H54 (cell line): ENCODE measurements around the gene CSMD2.

Source experiments
- DNase-seq: peaks from one replicate; pipeline ENCODE4 v3.0.0; 2011; ENCODE audit warnings: low spot score, mixed read lengths; ENCODE audit not compliant: insufficient read length
- FAIRE-seq: peaks from 3 replicates; lab custom pipeline; 2011; peaks lifted over from hg19 to GRCh38; lab: Jason Lieb, UNC
- POLR2A ChIP-seq: IDR thresholded peaks from 2 replicates; pipeline ENCODE4 v1.6.1; 2011; ENCODE audit warnings: low read depth, mild to moderate bottlenecking, low read length

The CSMD2 gene

GRCh38 chr1:33668695-33669094 lies 496.3 kb downstream of the CSMD2 start:
- FAIRE-seq (no peak), DNase-seq (no peak)
- no peak for TF ChIP-seq POLR2A

DNA sequence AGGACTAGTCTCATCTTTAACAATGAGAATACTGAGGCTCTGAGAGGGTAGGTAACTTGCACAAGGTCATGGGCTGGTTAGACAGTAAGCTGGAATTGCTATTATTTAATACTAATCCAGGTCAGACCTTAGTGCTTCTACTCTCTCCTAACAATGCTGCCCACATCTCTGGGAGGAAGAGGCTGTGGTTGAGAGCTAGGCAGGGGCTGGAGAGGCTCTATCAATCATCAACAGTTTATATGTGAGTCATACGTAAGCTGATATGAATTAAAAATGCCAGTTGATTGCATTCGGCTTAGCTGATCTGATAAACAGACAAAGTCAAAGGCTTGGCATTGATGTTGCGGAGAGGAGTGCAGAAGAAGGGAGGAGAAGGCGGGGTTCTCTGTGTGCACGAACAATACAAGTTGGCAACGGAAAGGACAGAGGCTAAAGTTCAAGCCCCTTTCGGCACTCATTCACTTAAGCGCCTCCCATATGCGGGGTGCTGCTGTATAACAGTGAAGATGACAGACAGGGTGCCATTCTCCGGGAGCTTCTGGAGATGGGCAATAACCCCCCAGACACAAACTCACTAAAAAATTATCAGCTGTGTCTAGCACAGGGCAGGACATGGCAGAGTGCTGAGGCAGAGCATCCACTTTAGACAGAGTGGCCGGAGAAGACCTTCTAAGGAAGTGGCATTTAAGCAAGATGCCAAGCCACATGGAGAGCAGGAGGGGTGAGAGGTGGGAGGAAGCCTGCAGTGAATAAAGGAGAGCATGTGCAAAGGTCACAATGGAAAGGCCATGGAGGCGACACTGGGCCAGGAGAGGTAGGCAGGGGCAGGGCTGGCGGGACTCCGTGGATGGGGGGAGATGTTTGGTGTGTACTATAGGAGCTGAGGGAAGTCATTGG lies 497.4 kb downstream of the CSMD2 start:
- DNase-seq (no peak), FAIRE-seq (no peak)
- no peak for TF ChIP-seq POLR2A

- no peak for TF ChIP-seq POLR2A
- FAIRE-seq (no peak), DNase-seq (no peak)
Observed at GRCh38 chr1:33666616-33667015, 498.4 kb downstream of the CSMD2 start.

DNA sequence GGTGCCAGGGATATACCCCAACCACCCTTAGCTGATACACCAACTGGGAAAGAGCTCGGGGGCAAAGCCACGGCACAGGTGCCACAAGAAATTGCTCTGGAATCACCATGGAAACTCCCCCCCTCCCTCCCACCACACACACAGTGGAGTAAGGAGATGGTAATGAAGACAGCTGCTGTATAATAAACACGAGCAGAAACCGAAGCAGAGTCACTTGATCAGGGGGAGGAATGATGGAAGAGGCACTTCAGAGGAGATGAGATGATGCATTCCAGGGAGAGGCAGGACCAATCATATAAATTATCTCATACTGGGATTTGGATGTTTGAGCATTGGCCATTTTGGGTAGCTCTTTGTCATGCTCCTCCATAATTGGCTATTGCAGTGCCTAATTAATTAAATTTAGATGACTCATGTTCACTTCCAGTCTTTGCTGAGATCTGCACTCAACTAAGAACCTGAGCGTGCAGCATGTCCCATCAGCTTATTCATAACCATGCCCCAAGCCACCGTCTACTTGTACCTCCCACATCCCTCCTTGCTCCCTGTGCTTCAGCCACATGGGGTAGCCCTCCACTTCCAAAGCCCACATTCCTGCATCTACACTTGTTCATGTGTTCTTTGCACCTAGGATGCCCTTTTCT lies 503.1 kb downstream of the CSMD2 start:
- no peak for TF ChIP-seq POLR2A
- no peak for DNase-seq
- no peak for FAIRE-seq

DNA sequence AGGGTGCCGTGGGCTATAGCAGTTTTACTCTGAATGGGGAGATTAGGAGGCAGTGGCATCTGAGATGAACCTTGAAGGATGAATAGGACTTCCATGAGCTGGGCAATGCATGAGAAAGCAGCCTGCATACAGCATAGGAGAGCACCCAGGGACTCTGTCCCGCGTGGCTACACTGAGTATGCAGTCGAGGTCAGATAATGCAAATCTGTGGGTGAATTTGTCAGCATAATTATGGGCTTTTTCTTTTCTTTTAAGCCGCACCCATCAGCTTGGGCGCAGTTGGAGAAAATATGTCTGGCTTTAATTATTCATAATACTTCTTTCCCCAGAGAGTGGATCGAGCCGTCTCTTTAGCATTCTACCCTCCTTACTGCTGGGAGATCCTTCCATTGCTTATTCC lies 504.1 kb downstream of the CSMD2 start:
- FAIRE-seq (no peak), DNase-seq (no peak)
- TF ChIP-seq POLR2A, result no peak

GRCh38 chr1:33660244-33660643 lies 504.8 kb downstream of the CSMD2 start:
- FAIRE-seq, result no peak
- no peak for DNase-seq

GRCh38 chr1:33659641-33660040 lies 505.4 kb downstream of the CSMD2 start:
- TF ChIP-seq POLR2A, result no peak

More at GRCh38 chr1:33660244-33660643, 504.8 kb downstream of the CSMD2 start:
- no peak for TF ChIP-seq POLR2A

GRCh38 chr1:33657833-33658232 lies 507.2 kb downstream of the CSMD2 start:
- FAIRE-seq (no peak), DNase-seq (no peak)
- TF ChIP-seq POLR2A, result no peak

More at GRCh38 chr1:33659641-33660040, 505.4 kb downstream of the CSMD2 start:
- no peak for DNase-seq
- no peak for FAIRE-seq

- no peak for TF ChIP-seq POLR2A
- DNase-seq (no peak), FAIRE-seq (no peak)
Observed at GRCh38 chr1:33656467-33657005, 508.5 kb downstream of the CSMD2 start.

GRCh38 chr1:33655496-33655895 lies 509.5 kb downstream of the CSMD2 start:
- FAIRE-seq, result no peak

DNA sequence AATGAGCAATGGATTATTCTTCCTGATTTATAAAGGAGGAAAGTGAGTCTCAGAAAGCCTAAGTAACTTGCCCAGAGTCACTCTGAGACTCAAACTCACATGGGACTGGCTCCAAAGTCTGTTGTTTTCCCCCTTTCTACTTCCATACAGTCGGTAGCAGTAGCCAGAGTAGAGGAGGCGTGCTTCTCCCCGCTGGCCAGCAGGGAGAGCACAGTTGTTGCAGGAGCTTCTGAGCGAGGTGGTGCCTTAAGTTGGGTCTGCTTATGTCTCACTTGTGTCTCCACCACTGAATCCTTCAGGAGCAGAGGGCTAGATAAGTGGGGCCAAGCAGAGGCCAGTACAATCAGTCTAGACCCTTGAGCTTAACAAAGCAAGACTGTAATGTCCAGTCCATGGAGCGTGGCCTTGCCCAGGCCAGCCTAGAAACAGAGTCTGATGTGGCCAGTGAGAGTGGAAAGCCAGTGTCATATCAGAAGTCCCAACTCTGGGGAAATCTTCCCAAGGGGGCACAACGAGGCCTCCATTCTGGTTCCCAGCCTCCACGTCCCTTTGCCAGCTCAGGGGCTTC lies 510.7 kb downstream of the CSMD2 start:
- no peak for DNase-seq
- TF ChIP-seq POLR2A, result no peak
- no peak for FAIRE-seq

More at GRCh38 chr1:33655496-33655895, 509.5 kb downstream of the CSMD2 start:
- TF ChIP-seq POLR2A, result no peak
- no peak for DNase-seq

DNA sequence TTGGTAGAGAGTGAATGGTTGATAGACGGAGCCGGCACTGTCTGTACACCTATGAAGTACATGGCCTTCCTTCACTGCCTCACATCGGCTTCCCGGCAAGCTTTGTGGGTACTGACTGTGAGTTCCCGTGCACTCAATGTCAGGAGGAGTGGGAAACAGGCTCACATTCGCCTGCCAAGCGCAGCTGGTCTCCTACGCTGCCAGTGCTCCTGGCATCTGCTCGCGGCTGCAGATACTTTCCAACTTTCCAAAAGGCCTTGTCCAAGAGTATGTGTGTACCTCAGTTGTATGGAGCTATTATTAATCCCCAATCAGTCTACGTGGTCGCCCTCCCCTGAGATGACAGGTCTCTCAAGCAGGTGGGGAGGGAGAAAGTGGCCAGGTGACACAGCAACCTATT lies 511.8 kb downstream of the CSMD2 start:
- no peak for TF ChIP-seq POLR2A
- DNase-seq (no peak), FAIRE-seq (no peak)

DNA sequence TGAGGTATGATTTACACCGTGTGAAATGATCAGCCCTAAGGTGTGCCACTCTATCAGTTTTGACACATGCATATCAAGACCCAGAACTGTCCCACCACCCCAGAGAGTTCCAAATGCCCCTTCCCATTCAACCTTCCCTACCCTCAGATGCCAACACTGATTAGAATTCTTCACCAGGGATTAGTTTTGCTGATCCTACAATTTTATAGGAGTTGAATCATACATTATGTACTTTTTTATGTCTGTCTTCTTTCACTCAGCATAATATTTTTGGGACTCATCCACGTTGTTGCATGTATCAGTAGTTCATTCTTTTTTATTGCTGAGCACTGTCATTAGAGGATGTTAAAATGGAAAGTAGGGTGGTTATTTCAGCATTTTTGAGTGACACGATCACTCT lies 514.3 kb downstream of the CSMD2 start:
- FAIRE-seq, result no peak
- DNase-seq, result no peak
- TF ChIP-seq POLR2A, result no peak

DNA sequence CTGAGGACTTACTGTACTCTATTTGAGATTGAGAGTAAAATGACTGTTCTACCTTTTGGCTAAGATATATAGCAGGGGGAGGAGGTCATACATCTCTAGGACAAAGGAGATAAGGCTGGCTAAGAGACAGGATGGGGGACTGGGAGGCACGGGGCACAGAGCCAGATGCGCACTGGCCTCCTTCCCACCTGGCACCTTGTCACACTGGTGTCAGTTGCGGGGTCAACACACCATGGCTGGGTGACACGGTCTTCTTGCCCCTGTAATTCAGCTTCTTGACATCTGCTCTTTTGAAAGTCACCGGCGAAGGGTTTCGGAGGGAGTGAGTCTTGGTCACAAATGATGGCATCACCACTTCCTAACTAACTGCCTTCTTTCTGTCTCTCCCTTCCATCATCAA lies 515.3 kb downstream of the CSMD2 start:
- no peak for FAIRE-seq
- no peak for DNase-seq

More for the DNA sequence above, 515.3 kb downstream of the CSMD2 start:
- TF ChIP-seq POLR2A, result no peak
